SK-N-SH treated with all-trans-retinoic acid at 6 μM for 48 hours (cell line): ENCODE data around the gene DLG2.

Experiments used
- ARNTL ChIP-seq: fragments of 450-650 bp; formaldehyde crosslinking; IDR thresholded peaks from 2 replicates; pipeline ENCODE4 v1.5.0; 2020; ENCODE audit warnings: low read depth, mild to moderate bottlenecking, moderate library complexity, borderline replicate concordance
- BACH2 ChIP-seq: fragments of 250-450 bp; sonication (Bioruptor Pico); IDR thresholded peaks from 2 replicates; pipeline ENCODE4 v1.9.0; 2021; ENCODE audit warnings: mild to moderate bottlenecking, borderline replicate concordance
- CREB5 ChIP-seq: fragments of 250-450 bp; sonication (Bioruptor Pico); IDR thresholded peaks from 2 replicates; pipeline ENCODE4 v1.5.1; 2020; ENCODE audit warnings: low read depth, mild to moderate bottlenecking, moderate library complexity
- CSDC2 ChIP-seq: fragments of 250-450 bp; sonication (Bioruptor Pico); IDR thresholded peaks from 2 replicates; pipeline ENCODE4 v1.5.0; 2020; ENCODE audit warnings: mild to moderate bottlenecking, moderate library complexity
- GLIS3 ChIP-seq: fragments of 250-450 bp; sonication (Bioruptor Pico); IDR thresholded peaks from 2 replicates; pipeline ENCODE4 v1.5.0; 2020; ENCODE audit warnings: mild to moderate bottlenecking, moderate library complexity
- OSR1 ChIP-seq: fragments of 250-450 bp; sonication (Bioruptor Pico); IDR thresholded peaks from 2 replicates; pipeline ENCODE4 v1.8.0; 2022; ENCODE audit warnings: moderate library complexity, mild to moderate bottlenecking, inconsistent platforms
- POU6F1 ChIP-seq: fragments of 250-450 bp; sonication (Bioruptor Pico); IDR thresholded peaks from 2 replicates; pipeline ENCODE4 v1.8.0; 2021; ENCODE audit warnings: low read depth, mild to moderate bottlenecking, moderate library complexity, borderline replicate concordance
- ZC3H10 ChIP-seq: fragments of 250-450 bp; sonication (Bioruptor Pico); IDR thresholded peaks from 2 replicates; pipeline ENCODE4 v1.5.1; 2021; ENCODE audit warnings: mild to moderate bottlenecking, moderate library complexity
- ZFP3 ChIP-seq: fragments of 250-450 bp; sonication (Bioruptor Pico); IDR thresholded peaks from 2 replicates; pipeline ENCODE4 v1.5.0; 2020; ENCODE audit warnings: mild to moderate bottlenecking, moderate library complexity
- ZFP30 ChIP-seq: fragments of 450-650 bp; formaldehyde crosslinking; IDR thresholded peaks from 2 replicates; pipeline ENCODE4 v1.5.0; 2022; ENCODE audit warnings: mild to moderate bottlenecking, moderate library complexity
- ZNF8 ChIP-seq: fragments of 450-650 bp; formaldehyde crosslinking; IDR thresholded peaks from 2 replicates; pipeline ENCODE4 v1.5.0; 2020; ENCODE audit warnings: mild to moderate bottlenecking, moderate library complexity

GRCh38 chr11:83862691-83863090 lies 1764.5 kb downstream of the DLG2 start:
- TF ChIP-seq ZC3H10 (CRISPR knock-in tag) (no peak), ZFP3 (CRISPR knock-in tag) (no peak), CSDC2 (CRISPR knock-in tag) (no peak), OSR1 (CRISPR knock-in tag) (no peak), CREB5 (CRISPR knock-in tag) (no peak), ZFP30 (CRISPR knock-in tag) (no peak), POU6F1 (no peak), ARNTL (CRISPR knock-in tag) (no peak), GLIS3 (CRISPR knock-in tag) (no peak), BACH2 (CRISPR knock-in tag) (no peak), ZNF8 (no peak)
